ENCODE results near the gene UBR3. TPM values are rescaled to one million over a fixed set of nuclear protein-coding genes. Genes with fewer than 3 reads are reported as not detected.

UBR3 gene
- total RNA-seq, 1 donor from 2014 or later = 30.9 TPM

GRCh38 chr2:169824373-169825333 is 2.6 kb upstream of the UBR3 start, which contains the start of gene METTL5:
Gene METTL5, minus strand, starts transcription at chr2:169824905. Its CDS starts 308 bp downstream, at chr2:169824597.
- Mint-ChIP-seq H3K9me3 (ENCODE audit: low read depth) (no peaks in the 10 kb centered on the region), H3K4me3 (ENCODE audit: unreplicated experiment) (peak within 1 kb of the TSS; percentile 71), H3K36me3 (ENCODE audit: low read depth) (peaks cover 2% of the 10 kb centered on the region), H3K27ac (ENCODE audit: unreplicated experiment) (peak within 1 kb of the TSS; percentile 80), H3K27me3 (ENCODE audit: low read depth) (no peaks in the 10 kb centered on the region), H3K4me1 (ENCODE audit: low read depth) (peaks cover 63% of the 10 kb centered on the region)
- TF ChIP-seq, protein P1, sequence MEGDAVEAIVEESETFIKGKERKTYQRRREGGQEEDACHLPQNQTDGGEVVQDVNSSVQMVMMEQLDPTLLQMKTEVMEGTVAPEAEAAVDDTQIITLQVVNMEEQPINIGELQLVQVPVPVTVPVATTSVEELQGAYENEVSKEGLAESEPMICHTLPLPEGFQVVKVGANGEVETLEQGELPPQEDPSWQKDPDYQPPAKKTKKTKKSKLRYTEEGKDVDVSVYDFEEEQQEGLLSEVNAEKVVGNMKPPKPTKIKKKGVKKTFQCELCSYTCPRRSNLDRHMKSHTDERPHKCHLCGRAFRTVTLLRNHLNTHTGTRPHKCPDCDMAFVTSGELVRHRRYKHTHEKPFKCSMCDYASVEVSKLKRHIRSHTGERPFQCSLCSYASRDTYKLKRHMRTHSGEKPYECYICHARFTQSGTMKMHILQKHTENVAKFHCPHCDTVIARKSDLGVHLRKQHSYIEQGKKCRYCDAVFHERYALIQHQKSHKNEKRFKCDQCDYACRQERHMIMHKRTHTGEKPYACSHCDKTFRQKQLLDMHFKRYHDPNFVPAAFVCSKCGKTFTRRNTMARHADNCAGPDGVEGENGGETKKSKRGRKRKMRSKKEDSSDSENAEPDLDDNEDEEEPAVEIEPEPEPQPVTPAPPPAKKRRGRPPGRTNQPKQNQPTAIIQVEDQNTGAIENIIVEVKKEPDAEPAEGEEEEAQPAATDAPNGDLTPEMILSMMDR (IDR thresholded peaks at IDR 0.05) = peak; percentile 100
- DNase-seq (ENCODE audit: low spot score) = no peak

GRCh38 chr2:169828141-169828811 is 1.0 kb downstream of the UBR3 start:
- no peaks in the 10 kb centered on the region for H3K27me3 Mint-ChIP-seq (ENCODE audit: low read depth)
- DNase-seq (ENCODE audit: low spot score) = no peak
- H3K4me3 Mint-ChIP-seq (ENCODE audit: unreplicated experiment) = peak overlapping the region; percentile 88
- no peaks in the 10 kb centered on the region for H3K36me3 Mint-ChIP-seq (ENCODE audit: low read depth)
- no peaks in the 10 kb centered on the region for H3K9me3 Mint-ChIP-seq (ENCODE audit: low read depth)
- TF ChIP-seq, protein P1 (IDR thresholded peaks at IDR 0.05) = no peak
- peak overlapping the region; percentile 91 for H3K27ac Mint-ChIP-seq (ENCODE audit: unreplicated experiment)
- peaks cover 43% of the 10 kb centered on the region for H3K4me1 Mint-ChIP-seq (ENCODE audit: low read depth)

- Mint-ChIP-seq H3K36me3 (ENCODE audit: low read depth) (no peaks in the 10 kb centered on the region), H3K27ac (ENCODE audit: unreplicated experiment) (no peak overlapping the region), H3K4me3 (ENCODE audit: unreplicated experiment) (no peak overlapping the region), H3K9me3 (ENCODE audit: low read depth) (no peaks in the 10 kb centered on the region), H3K4me1 (ENCODE audit: low read depth) (peaks cover 29% of the 10 kb centered on the region), H3K27me3 (ENCODE audit: low read depth) (no peaks in the 10 kb centered on the region)
- DNase-seq (ENCODE audit: low spot score) = no peak
- TF ChIP-seq, protein P1 (IDR thresholded peaks at IDR 0.05) = no peak
Observed at GRCh38 chr2:169834401-169834800, 7.1 kb downstream of the UBR3 start.

DNA sequence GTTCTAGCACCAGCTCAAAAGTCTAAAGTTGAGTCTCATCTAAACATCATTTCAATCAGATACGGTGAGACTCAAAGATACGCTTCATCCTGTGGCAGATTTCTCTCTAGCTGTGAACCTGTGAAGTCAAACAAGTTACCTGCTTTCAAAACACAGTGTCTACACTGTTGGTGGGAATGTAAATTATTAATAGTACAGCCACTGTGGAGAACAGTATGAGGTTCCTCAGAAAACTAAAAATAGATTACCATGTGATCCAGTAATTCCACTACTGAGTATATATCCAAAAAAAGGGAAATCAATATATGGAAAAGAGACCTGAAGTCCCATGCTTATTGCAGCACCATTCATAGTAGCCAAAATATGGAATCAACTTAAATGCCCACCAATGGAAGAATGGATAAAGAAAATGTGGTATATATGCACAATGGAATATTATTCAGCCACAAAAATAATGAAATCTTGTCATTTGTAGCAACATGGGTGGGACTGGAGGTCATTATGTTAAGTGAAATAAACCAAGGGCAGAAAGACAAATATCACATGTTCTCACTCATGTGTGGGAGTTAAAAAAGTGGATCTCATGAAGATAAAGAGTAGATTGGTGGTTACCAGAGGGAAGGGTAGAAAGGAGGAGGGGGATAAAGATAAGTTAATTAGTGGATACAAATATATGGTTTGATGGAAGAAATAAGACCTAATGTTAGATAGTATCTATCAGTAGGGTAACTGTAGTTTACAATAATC is 11.7 kb downstream of the UBR3 start:
- H3K27me3 Mint-ChIP-seq (ENCODE audit: low read depth) = no peaks in the 10 kb centered on the region
- no peak for DNase-seq (ENCODE audit: low spot score)

More for the DNA sequence above, 11.7 kb downstream of the UBR3 start:
- TF ChIP-seq, protein P1 (IDR thresholded peaks at IDR 0.05) = no peak
- Mint-ChIP-seq H3K4me1 (ENCODE audit: low read depth) (peaks cover 28% of the 10 kb centered on the region), H3K27ac (ENCODE audit: unreplicated experiment) (peak overlapping the region; percentile 12), H3K9me3 (ENCODE audit: low read depth) (no peaks in the 10 kb centered on the region), H3K36me3 (ENCODE audit: low read depth) (peaks cover 3% of the 10 kb centered on the region), H3K4me3 (ENCODE audit: unreplicated experiment) (no peak overlapping the region)

Data from chondrocyte (in vitro differentiated cells).